Hematopoietic multipotent progenitor cell treated with erythropoietin and hydrocortisone succinate and interleukin-3 and kit ligand, for 4 days (in vitro differentiated cells): Measurements from ENCODE around the gene GABRG3.
"Not testable (repeated sequence)": the region's sequence is repeated elsewhere in the genome, so short reads cannot be mapped to it uniquely, and the experiment has no call there.

Source experiments
- DNase-seq: peaks from one replicate; pipeline ENCODE4 v3.0.0-alpha.2; 2015

Gene GABRG3

GRCh38 chr15:27003003-27003402 lies 32.0 kb downstream of the GABRG3 start:
- not testable (repeated sequence) for DNase-seq

- DNase-seq: not testable (repeated sequence)
Measured at GRCh38 chr15:27004226-27004625, 33.2 kb downstream of the GABRG3 start.

GRCh38 chr15:27017168-27017809 lies 46.3 kb downstream of the GABRG3 start:
- peak; percentile 89 for DNase-seq

- no peak for DNase-seq
Measured at GRCh38 chr15:27019687-27020086, 48.7 kb downstream of the GABRG3 start.

GRCh38 chr15:27025481-27025966 lies 54.5 kb downstream of the GABRG3 start:
- no peak for DNase-seq

GRCh38 chr15:27027229-27027628 lies 56.2 kb downstream of the GABRG3 start:
- no peak for DNase-seq

- DNase-seq: no peak
Measured at GRCh38 chr15:27028858-27029477, 58.0 kb downstream of the GABRG3 start.

GRCh38 chr15:27036210-27036609 lies 65.2 kb downstream of the GABRG3 start:
- DNase-seq: no peak

GRCh38 chr15:27037501-27037900 lies 66.5 kb downstream of the GABRG3 start:
- no peak for DNase-seq

GRCh38 chr15:27039152-27039551 lies 68.2 kb downstream of the GABRG3 start:
- no peak for DNase-seq

GRCh38 chr15:27042230-27042629 lies 71.2 kb downstream of the GABRG3 start:
- DNase-seq: no peak

- DNase-seq: no peak
Measured at GRCh38 chr15:27042646-27043045, 71.7 kb downstream of the GABRG3 start.

GRCh38 chr15:27043770-27044169 lies 72.8 kb downstream of the GABRG3 start:
- DNase-seq: peak; percentile 8

GRCh38 chr15:27045796-27046195 lies 74.8 kb downstream of the GABRG3 start:
- no peak for DNase-seq

GRCh38 chr15:27046880-27047279 lies 75.9 kb downstream of the GABRG3 start:
- DNase-seq: peak; percentile 38

- no peak for DNase-seq
Measured at GRCh38 chr15:27050163-27050562, 79.2 kb downstream of the GABRG3 start.

- no peak for DNase-seq
Measured at GRCh38 chr15:27054426-27054825, 83.4 kb downstream of the GABRG3 start.

GRCh38 chr15:27057904-27058645 lies 87.1 kb downstream of the GABRG3 start:
- DNase-seq: no peak

- DNase-seq: no peak
Measured at GRCh38 chr15:27058939-27059338, 88.0 kb downstream of the GABRG3 start.

GRCh38 chr15:27059610-27060202 lies 88.7 kb downstream of the GABRG3 start:
- DNase-seq: peak; percentile 71

GRCh38 chr15:27061739-27062138 lies 90.8 kb downstream of the GABRG3 start:
- DNase-seq: no peak

GRCh38 chr15:27062951-27063350 lies 92.0 kb downstream of the GABRG3 start:
- DNase-seq: no peak

- no peak for DNase-seq
Measured at GRCh38 chr15:27064080-27064479, 93.1 kb downstream of the GABRG3 start.

- DNase-seq: no peak
Measured at GRCh38 chr15:27065151-27065550, 94.2 kb downstream of the GABRG3 start.
